WTC11 (cell line): ENCODE results near the gene ABHD6.

Source experiments
- NFATC4 ChIP-seq: fragments of 250-450 bp; sonication (Bioruptor Pico); IDR thresholded peaks from 2 replicates; pipeline ENCODE4 v1.9.0; 2021; ENCODE audit warnings: mild to moderate bottlenecking
- TEAD4 ChIP-seq: sonication (generic); formaldehyde crosslinking; IDR thresholded peaks from 2 replicates; pipeline ENCODE4 v1.8.0; 2022; ENCODE audit warnings: mild to moderate bottlenecking, missing genetic modification reagents
- TF ChIP-seq, protein P1 (sequence below): fragments of 200-600 bp; IDR thresholded peaks from 2 replicates; pipeline ENCODE4 v1.8.0; 2022; ENCODE audit warnings: antibody characterized with exemption
- TF ChIP-seq, protein P2 (sequence below): sonication (generic); formaldehyde crosslinking; IDR thresholded peaks from 2 replicates; pipeline ENCODE4 v1.8.0; 2022; ENCODE audit warnings: mild to moderate bottlenecking, missing genetic modification reagents
- TF ChIP-seq, protein P3 (sequence below): sonication (generic); formaldehyde crosslinking; IDR thresholded peaks from 2 replicates; pipeline ENCODE4 v1.8.0; 2022; ENCODE audit warnings: mild to moderate bottlenecking, missing genetic modification reagents

DNA sequence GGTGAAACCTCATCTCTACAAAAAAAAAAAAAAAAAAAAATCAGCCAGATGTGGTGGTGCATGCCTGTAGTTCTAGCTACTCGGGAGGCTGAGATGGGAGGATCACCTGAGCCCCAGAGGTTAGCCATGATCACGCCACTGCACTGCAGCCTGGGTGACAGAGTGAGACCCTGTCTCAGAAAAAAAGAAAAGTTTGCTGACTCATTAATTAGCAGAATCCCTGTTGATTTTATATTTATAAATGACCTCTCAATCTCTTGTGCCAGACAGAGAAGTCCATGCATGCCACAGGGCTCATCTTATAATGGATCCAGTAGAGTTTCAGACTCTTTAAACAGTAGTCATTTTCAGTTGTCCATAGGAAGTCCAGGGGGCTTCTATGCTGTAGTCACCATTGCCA is 32.9 kb downstream of the ABHD6 start:
- TF ChIP-seq, protein P1, sequence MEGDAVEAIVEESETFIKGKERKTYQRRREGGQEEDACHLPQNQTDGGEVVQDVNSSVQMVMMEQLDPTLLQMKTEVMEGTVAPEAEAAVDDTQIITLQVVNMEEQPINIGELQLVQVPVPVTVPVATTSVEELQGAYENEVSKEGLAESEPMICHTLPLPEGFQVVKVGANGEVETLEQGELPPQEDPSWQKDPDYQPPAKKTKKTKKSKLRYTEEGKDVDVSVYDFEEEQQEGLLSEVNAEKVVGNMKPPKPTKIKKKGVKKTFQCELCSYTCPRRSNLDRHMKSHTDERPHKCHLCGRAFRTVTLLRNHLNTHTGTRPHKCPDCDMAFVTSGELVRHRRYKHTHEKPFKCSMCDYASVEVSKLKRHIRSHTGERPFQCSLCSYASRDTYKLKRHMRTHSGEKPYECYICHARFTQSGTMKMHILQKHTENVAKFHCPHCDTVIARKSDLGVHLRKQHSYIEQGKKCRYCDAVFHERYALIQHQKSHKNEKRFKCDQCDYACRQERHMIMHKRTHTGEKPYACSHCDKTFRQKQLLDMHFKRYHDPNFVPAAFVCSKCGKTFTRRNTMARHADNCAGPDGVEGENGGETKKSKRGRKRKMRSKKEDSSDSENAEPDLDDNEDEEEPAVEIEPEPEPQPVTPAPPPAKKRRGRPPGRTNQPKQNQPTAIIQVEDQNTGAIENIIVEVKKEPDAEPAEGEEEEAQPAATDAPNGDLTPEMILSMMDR = no peak
- TF ChIP-seq, protein P2, sequence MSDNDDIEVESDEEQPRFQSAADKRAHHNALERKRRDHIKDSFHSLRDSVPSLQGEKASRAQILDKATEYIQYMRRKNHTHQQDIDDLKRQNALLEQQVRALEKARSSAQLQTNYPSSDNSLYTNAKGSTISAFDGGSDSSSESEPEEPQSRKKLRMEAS (CRISPR knock-in tag) = no peak
- TF ChIP-seq, protein P3, sequence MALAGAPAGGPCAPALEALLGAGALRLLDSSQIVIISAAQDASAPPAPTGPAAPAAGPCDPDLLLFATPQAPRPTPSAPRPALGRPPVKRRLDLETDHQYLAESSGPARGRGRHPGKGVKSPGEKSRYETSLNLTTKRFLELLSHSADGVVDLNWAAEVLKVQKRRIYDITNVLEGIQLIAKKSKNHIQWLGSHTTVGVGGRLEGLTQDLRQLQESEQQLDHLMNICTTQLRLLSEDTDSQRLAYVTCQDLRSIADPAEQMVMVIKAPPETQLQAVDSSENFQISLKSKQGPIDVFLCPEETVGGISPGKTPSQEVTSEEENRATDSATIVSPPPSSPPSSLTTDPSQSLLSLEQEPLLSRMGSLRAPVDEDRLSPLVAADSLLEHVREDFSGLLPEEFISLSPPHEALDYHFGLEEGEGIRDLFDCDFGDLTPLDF = no peak
- TF ChIP-seq TEAD4 (CRISPR knock-in tag) (no peak), NFATC4 (CRISPR knock-in tag) (no peak)
